HG03460 (cell line): ENCODE measurements around the gene PRKG2.

Experiments
- ATAC-seq: cut with Tn5 transposase; IDR thresholded peaks from one replicate; pipeline ENCODE4 v1.9.1; 2021; ENCODE audit not compliant: unreplicated experiment

Gene PRKG2

DNA sequence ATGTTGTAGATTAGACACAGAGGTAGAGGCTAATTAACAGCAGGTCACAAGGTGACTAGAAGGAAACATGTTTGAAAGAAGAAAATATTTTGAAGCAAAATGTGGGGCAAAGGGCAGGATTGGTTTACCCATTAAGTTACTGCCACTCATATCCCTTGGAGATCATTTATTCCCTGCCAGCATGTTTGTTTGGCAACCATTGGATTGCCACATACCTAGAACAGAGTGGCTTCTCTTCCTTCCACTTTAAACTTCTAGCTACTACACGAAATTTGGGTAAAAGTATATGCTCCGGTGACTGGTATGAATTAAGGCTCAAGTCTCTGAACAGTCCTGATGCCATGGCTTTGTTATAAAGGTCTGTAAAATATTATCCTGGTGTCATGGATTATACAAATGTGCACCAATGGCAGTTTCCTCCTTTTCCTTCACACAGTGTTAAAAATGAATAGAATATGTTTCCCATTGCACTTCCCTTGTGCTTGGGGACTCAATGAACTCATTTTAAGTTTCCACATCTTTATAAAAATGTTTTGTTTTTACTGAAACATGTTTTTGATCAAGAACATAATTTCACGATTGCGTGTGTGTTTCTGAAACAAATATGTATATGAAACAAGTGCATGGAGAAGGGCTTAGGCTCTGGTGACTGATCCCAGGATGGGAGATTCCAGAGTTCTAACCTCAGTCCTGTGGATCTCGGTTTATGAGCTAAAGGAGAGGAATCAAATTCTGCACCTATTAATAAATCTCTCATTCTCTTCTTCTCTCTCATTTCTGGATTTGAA is 172.2 kb downstream of the PRKG2 start:
- no peak for ATAC-seq

DNA sequence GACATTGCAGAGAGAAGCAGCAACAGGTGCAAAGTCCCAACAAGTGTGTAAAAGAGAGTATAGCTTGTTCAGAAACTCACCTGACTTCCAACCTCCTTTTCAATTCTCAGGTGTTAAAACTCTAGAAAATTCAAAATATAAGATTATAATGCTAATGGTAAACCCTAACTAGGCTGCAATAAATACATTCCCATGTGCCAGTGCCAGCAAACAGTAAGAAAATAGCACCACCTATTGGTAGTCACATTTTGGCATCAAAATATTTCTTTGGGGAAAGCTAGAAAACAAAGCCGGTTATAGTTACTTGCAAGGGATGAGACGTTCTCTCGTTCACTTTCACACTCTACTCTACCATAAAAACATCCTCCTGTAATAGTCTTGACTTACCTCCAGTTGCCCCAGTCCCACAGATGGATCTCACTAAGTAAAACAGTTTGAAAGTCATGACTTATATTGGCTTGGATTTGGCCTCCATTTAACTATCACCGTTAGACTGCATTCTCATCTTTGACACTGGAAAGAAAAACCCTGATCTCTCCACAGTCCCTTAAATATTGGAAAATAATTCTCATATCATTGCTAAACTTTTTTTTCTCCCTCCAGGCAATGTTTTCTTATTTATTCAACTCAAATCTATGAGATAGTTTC is 174.9 kb downstream of the PRKG2 start:
- no peak for ATAC-seq

DNA sequence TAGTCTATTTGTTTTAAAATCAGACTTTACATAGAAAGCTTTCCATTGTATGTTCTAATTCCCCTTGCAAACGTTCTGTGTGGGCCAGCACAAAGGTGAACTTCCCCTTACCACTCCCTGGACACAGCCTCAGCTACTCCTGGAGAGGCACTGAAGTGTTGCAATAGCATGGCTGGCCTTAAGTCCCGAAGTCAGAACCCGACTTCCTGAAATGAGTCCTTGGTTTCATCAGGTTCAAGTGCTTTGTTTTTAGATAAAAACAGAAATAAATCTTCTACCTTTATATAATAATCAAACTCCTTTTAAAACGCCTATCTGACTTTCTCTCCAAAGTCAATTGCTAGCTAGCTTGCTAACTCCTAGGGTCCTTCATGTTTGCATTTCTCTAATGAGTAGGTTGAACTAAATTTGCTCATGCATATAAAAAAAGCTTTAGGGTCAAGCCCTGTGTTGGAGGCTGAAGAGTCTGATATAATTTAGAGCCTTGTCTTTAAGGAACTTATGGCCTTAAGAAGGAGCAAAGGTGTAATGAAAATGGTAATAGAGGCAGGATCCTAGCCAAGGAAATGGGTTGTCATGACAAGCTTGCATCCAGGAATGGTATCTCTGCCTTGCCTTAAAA is 175.6 kb downstream of the PRKG2 start:
- ATAC-seq, result no peak

DNA sequence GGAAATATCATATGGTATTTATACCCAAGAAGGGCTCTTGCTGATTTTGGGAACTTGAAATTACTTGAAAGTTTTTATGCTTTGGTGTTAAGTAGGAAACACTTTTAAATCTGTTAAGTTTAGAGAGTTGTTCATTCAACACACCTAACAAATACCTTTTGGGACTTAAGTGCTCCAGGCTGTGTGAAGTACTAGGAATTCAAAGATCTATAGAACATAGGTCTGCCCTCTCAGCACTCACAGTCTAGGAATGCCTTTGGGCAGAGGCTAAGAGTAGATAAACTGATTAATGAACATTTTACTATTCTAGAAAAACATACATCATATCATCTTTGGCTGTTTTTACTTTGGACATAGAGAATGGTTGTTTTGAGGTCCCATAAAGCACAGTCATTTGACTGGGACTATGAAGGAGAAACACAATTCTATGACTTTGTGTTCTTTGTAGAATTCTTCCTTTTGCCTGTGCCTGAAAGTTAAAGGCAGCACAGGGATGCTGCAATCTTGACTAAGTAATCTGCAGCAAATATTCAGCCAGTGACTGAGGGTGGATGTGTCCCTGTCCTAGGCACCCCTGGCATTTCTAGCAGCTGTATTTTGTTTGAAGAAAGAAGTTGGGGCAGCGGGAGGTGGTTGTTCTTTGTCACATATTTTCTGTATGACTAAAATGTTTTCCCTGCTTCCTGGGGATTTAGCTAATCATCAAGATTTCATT is 176.2 kb downstream of the PRKG2 start:
- ATAC-seq, result no peak
